ENCODE measurements around the gene DRD5. TPM values are rescaled to one million over a fixed set of nuclear protein-coding genes. Genes with fewer than 3 reads are reported as not detected.

Gene DRD5
- total RNA-seq, 2 donors from 2014 or later, result 0.11 TPM; not detected in 1

GRCh38 chr4:9812501-9813340 is 31.3 kb downstream of the DRD5 start:
- H3K27ac ChIP-seq (ENCODE audit: low read depth, low read length), result no peak overlapping the region
- no peaks in the 10 kb centered on the region for H3K36me3 ChIP-seq (ENCODE audit: control insufficient read depth, insufficient read depth, low read length)
- H3K36me3 Mint-ChIP-seq (ENCODE audit: low read depth), result no peaks in the 10 kb centered on the region
- H3K9ac ChIP-seq (ENCODE audit: extremely low read depth, low read length, poor library complexity, severe bottlenecking), result no peak overlapping the region
- H3K4me1 ChIP-seq (ENCODE audit: control insufficient read depth, insufficient read depth, low read length), result no peaks in the 10 kb centered on the region
- H3K4me1 Mint-ChIP-seq, result peaks cover 3% of the 10 kb centered on the region
- no peaks in the 10 kb centered on the region for H3K27me3 Mint-ChIP-seq (ENCODE audit: insufficient read depth)
- 89 to 95% methylated on average over 2 to 4 of the region's 4 CpGs for WGBS, 2 experiments (ENCODE audit: insufficient coverage in 1 of 2, insufficient read length in 1 of 2)
- H3K9me3 ChIP-seq (ENCODE audit: control insufficient read depth, low read length), result no peaks in the 10 kb centered on the region
- H3K9me3 Mint-ChIP-seq, result no peaks in the 10 kb centered on the region
- TF ChIP-seq CTCF (conservative IDR thresholded peaks at IDR 0.05), result no peak
- no peak overlapping the region for H3K4me3 ChIP-seq (ENCODE audit: low read length)
- no peak overlapping the region for H3K4me3 Mint-ChIP-seq
- no peaks in the 10 kb centered on the region for H3K27me3 ChIP-seq (ENCODE audit: control insufficient read depth, insufficient read depth, low read length, poor library complexity, severe bottlenecking)
- H3K27ac Mint-ChIP-seq, result no peak overlapping the region
- no peak for DNase-seq

GRCh38 chr4:9816285-9816684 is 34.9 kb downstream of the DRD5 start:
- Mint-ChIP-seq H3K27me3 (ENCODE audit: insufficient read depth) (peaks cover 1% of the 10 kb centered on the region), H3K4me3 (no peak overlapping the region), H3K27ac (no peak overlapping the region), H3K9me3 (peaks cover 2% of the 10 kb centered on the region), H3K36me3 (ENCODE audit: low read depth) (no peaks in the 10 kb centered on the region), H3K4me1 (peaks cover 3% of the 10 kb centered on the region)
- Histone ChIP-seq H3K36me3 (ENCODE audit: control insufficient read depth, insufficient read depth, low read length) (no peaks in the 10 kb centered on the region), H3K4me3 (ENCODE audit: low read length) (no peak overlapping the region), H3K4me1 (ENCODE audit: control insufficient read depth, insufficient read depth, low read length) (no peaks in the 10 kb centered on the region), H3K27me3 (ENCODE audit: control insufficient read depth, insufficient read depth, low read length, poor library complexity, severe bottlenecking) (no peaks in the 10 kb centered on the region), H3K9me3 (ENCODE audit: control insufficient read depth, low read length) (no peaks in the 10 kb centered on the region), H3K9ac (ENCODE audit: extremely low read depth, low read length, poor library complexity, severe bottlenecking) (no peak overlapping the region), H3K27ac (ENCODE audit: low read depth, low read length) (no peak overlapping the region)
- TF ChIP-seq CTCF (conservative IDR thresholded peaks at IDR 0.05), result no peak
- DNase-seq, result no peak
- 86 to 96% methylated on average over 2 to 3 of the region's 3 CpGs for WGBS, 2 experiments (ENCODE audit: insufficient coverage in 1 of 2, insufficient read length in 1 of 2)

- Histone ChIP-seq H3K9ac (ENCODE audit: extremely low read depth, low read length, poor library complexity, severe bottlenecking) (no peak overlapping the region), H3K27ac (ENCODE audit: low read depth, low read length) (no peak overlapping the region), H3K4me1 (ENCODE audit: control insufficient read depth, insufficient read depth, low read length) (no peaks in the 10 kb centered on the region), H3K36me3 (ENCODE audit: control insufficient read depth, insufficient read depth, low read length) (no peaks in the 10 kb centered on the region), H3K9me3 (ENCODE audit: control insufficient read depth, low read length) (no peaks in the 10 kb centered on the region), H3K27me3 (ENCODE audit: control insufficient read depth, insufficient read depth, low read length, poor library complexity, severe bottlenecking) (no peaks in the 10 kb centered on the region), H3K4me3 (ENCODE audit: low read length) (no peak overlapping the region)
- H3K27ac Mint-ChIP-seq, result no peak overlapping the region
- no peak for DNase-seq
- TF ChIP-seq CTCF (conservative IDR thresholded peaks at IDR 0.05), result no peak
- 86 to 89% methylated on average over 3 to 5 of the region's 5 CpGs for WGBS, 2 experiments (ENCODE audit: insufficient coverage in 1 of 2, insufficient read length in 1 of 2)
- no peak overlapping the region for H3K4me3 Mint-ChIP-seq
- H3K4me1 Mint-ChIP-seq, result no peaks in the 10 kb centered on the region
- peaks cover 2% of the 10 kb centered on the region for H3K27me3 Mint-ChIP-seq (ENCODE audit: insufficient read depth)
- peaks cover 2% of the 10 kb centered on the region for H3K9me3 Mint-ChIP-seq
- H3K36me3 Mint-ChIP-seq (ENCODE audit: low read depth), result no peaks in the 10 kb centered on the region
These were observed 38.9 kb downstream of the DRD5 start for GRCh38 chr4:9820343-9820742.
